Chondrocyte (in vitro differentiated cells): ENCODE results near the gene GPX2. TPM values are rescaled to one million over a fixed set of nuclear protein-coding genes. Genes with fewer than 3 reads are reported as not detected.

ENCODE experiments used
- DNase-seq: peaks from one replicate; pipeline ENCODE4 v3.0.0; 2021; ENCODE audit warnings: mixed read lengths, low spot score
- H3K27ac Mint-ChIP-seq: one replicate; pipeline ENCODE4 v1.8.0; 2021; ENCODE audit warnings: mild to moderate bottlenecking, moderate library complexity, mixed read lengths; ENCODE audit not compliant: unreplicated experiment
- H3K27me3 Mint-ChIP-seq: 2 replicates; pipeline ENCODE4 v1.8.0; 2021; ENCODE audit warnings: low read depth, mixed read lengths
- H3K36me3 Mint-ChIP-seq: 2 replicates; pipeline ENCODE4 v1.8.0; 2021; ENCODE audit warnings: low read depth, mixed read lengths
- H3K4me1 Mint-ChIP-seq: 2 replicates; pipeline ENCODE4 v1.8.0; 2021; ENCODE audit warnings: low read depth, mild to moderate bottlenecking, mixed read lengths
- H3K4me3 Mint-ChIP-seq: one replicate; pipeline ENCODE4 v1.8.0; 2021; ENCODE audit warnings: mild to moderate bottlenecking, moderate library complexity, mixed read lengths; ENCODE audit not compliant: unreplicated experiment
- H3K9me3 Mint-ChIP-seq: 2 replicates; pipeline ENCODE4 v1.8.0; 2021; ENCODE audit warnings: low read depth, mixed read lengths
- total RNA-seq: library from RNA; stranded (reverse); gene quantifications from 3 replicates; pipeline ENCODE4 v1.2.1, GENCODE V29; 2021
- TF ChIP-seq, protein P1 (sequence below): fragments of 200-600 bp; sonication (generic); IDR thresholded peaks from 2 replicates; pipeline ENCODE4 v1.5.0; 2021; ENCODE audit warnings: antibody characterized with exemption, mild to moderate bottlenecking, moderate library complexity

GPX2 gene
- total RNA-seq, 1 donor from 2014 or later, result not detected

DNA sequence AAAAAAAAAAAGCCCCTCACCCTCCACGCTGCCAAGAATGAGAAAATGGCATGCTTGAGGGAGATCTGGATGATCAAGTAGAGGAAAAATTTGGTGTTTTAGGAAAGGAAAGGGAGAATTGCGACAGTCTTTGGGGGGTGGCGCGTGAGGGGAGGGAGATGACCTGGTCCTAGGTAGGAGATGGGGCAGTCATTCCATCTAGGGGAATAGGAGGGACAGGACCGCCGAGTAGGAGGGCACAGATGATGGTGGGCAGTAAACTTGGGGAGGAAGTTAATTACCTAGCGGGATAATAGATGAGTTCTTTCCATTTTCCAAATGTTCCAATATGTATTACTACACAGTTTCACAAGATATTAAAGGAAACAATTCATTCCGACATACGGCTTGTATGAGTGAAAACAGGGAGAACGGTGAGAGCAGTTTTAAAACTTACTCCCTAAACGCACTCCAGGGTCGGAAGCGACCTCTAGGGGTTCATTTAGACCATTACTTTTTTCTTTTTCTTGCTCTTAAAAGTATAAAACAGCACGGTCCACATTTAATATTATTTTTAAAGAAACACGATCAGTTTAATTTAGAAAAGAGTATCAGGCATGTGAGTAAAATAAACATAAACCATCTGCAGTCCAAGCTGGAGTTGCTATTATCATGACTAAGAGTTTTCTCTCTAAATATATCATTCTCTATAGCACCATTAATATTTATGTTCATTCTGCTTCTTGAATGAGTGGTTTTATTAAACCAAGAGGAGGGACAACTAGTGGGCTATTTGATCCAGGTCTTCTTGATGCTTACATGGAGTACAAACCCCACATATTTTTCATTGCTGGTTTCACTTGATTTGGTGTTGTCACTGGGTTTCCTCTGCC lies 41.1 kb upstream of the GPX2 start:
- Mint-ChIP-seq H3K27ac (peak overlapping the region; percentile 23), H3K36me3 (no peaks in the 10 kb centered on the region), H3K9me3 (no peaks in the 10 kb centered on the region), H3K4me1 (peaks cover 35% of the 10 kb centered on the region), H3K4me3 (peak overlapping the region; percentile 65), H3K27me3 (peaks cover 2% of the 10 kb centered on the region)
- DNase-seq, result no peak
- TF ChIP-seq, protein P1, sequence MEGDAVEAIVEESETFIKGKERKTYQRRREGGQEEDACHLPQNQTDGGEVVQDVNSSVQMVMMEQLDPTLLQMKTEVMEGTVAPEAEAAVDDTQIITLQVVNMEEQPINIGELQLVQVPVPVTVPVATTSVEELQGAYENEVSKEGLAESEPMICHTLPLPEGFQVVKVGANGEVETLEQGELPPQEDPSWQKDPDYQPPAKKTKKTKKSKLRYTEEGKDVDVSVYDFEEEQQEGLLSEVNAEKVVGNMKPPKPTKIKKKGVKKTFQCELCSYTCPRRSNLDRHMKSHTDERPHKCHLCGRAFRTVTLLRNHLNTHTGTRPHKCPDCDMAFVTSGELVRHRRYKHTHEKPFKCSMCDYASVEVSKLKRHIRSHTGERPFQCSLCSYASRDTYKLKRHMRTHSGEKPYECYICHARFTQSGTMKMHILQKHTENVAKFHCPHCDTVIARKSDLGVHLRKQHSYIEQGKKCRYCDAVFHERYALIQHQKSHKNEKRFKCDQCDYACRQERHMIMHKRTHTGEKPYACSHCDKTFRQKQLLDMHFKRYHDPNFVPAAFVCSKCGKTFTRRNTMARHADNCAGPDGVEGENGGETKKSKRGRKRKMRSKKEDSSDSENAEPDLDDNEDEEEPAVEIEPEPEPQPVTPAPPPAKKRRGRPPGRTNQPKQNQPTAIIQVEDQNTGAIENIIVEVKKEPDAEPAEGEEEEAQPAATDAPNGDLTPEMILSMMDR, result peak; percentile 87

DNA sequence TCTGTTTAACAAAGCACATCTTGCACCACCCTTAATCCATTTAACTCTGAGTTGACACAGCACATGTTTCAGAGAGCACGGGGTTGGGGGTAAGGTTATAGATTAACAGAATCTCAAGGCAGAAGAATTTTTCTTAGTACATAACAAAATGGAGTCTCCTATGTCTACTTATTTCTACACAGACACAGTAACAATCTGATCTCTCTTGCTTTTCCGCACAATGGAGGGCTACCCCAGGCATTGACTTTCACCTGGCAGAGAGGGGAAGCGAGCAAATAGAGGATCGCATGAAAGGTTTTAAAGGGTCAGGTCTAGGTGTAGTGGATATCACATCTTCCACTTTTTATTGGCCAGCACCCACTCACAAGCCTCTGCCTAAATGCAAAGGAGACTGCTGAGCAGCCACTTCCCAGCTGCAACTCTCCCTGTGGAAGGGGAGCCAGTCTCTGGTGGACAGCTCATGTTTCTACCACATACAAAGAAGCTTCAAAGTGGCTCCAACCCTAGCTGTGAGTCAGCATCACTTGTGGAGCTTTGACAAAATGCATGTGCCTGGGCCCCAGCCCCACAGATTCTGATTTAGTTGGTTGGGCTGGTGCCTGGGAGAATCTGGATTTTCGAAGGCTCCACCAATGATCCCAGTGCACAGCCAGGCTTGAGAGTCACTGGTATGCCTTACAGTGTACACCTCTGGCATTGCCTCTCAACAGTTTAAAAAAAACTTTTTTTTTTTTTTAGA lies 37.0 kb upstream of the GPX2 start:
- Mint-ChIP-seq H3K27ac (peak overlapping the region; percentile 68), H3K4me3 (no peak overlapping the region), H3K27me3 (peaks cover 4% of the 10 kb centered on the region), H3K4me1 (peaks cover 17% of the 10 kb centered on the region), H3K36me3 (no peaks in the 10 kb centered on the region), H3K9me3 (no peaks in the 10 kb centered on the region)
- TF ChIP-seq, protein P1, result no peak
- no peak for DNase-seq

DNA sequence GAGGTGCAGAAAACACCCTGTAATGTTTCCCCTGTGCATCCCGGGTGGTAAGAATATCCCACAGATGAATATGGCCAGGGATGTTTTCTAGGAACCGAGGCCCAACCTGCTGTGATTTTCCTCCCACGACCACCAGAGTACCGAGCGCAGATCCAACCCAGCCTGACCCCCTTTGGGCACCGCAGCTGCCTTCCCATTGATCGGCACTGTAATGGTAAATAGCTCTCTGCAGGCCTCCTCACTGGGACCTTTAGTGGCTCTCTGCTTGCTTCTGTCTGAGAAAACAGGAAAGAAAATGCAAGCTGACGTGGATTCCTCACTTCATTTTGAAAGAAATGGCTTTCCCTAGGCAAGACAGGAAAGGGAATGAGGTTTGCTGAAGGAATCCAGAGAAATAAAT lies 32.0 kb upstream of the GPX2 start:
- peaks cover 27% of the 10 kb centered on the region for H3K4me1 Mint-ChIP-seq
- H3K4me3 Mint-ChIP-seq, result no peak overlapping the region
- H3K27me3 Mint-ChIP-seq, result peaks cover 2% of the 10 kb centered on the region

DNA sequence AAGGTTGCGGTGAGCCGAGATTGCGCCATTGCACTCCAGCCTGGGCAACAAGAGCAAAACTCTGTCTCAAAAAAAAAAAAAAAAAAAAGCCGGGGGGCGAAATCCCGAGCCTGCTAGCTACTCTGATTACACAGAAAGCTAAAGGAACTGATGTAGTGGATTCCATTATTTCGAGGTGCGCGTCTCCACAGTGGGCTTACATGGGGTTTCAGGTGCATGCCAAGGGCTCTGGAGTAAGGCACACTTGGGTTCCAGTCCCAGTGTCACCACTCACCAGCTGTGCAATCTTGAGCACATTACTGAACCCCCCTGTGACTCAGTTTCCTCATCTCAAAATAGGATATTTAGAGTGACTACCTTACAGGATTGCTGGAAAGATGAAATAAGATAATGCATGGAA lies 31.3 kb upstream of the GPX2 start:
- DNase-seq, result no peak
- peaks cover 2% of the 10 kb centered on the region for H3K27me3 Mint-ChIP-seq
- no peaks in the 10 kb centered on the region for H3K36me3 Mint-ChIP-seq
- no peaks in the 10 kb centered on the region for H3K9me3 Mint-ChIP-seq
- no peak overlapping the region for H3K27ac Mint-ChIP-seq
- no peak overlapping the region for H3K4me3 Mint-ChIP-seq
- TF ChIP-seq, protein P1, result no peak
- H3K4me1 Mint-ChIP-seq, result peaks cover 31% of the 10 kb centered on the region

More for the DNA sequence above, 32.0 kb upstream of the GPX2 start:
- TF ChIP-seq, protein P1, result no peak
- no peaks in the 10 kb centered on the region for H3K9me3 Mint-ChIP-seq
- no peak overlapping the region for H3K27ac Mint-ChIP-seq
- no peaks in the 10 kb centered on the region for H3K36me3 Mint-ChIP-seq
- no peak for DNase-seq

DNA sequence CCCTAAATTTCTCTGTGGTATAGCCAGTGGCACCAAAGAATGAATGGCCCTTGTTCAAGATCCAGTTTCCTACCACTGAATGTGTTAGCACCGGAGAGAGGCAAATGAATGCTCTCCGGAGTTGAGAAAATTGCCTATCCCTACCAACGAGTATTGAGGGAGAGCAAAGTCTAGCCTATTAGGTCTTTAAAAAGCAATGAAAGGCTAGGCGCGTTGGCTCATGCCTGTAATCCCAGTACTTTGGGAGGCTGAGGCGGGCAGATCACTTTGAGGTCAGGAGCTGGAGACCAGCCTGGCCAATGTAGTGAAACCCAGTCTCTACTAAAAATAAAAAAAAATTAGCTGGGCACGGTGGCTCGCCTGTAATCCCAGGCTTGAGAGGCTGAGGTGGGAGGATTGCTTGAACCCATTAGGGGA lies 30.5 kb upstream of the GPX2 start:
- no peak overlapping the region for H3K27ac Mint-ChIP-seq
- DNase-seq, result no peak
- H3K4me3 Mint-ChIP-seq, result peak overlapping the region; percentile 78
- TF ChIP-seq, protein P1, result no peak
- H3K9me3 Mint-ChIP-seq, result no peaks in the 10 kb centered on the region
- H3K4me1 Mint-ChIP-seq, result peaks cover 39% of the 10 kb centered on the region
- H3K36me3 Mint-ChIP-seq, result no peaks in the 10 kb centered on the region
- H3K27me3 Mint-ChIP-seq, result peaks cover 2% of the 10 kb centered on the region
